Measurements from ENCODE around the gene UQCRC2.
A peak's percentile ranks its signal among the peaks of the same experiment; 100 is the strongest.

The UQCRC2 gene

DNA sequence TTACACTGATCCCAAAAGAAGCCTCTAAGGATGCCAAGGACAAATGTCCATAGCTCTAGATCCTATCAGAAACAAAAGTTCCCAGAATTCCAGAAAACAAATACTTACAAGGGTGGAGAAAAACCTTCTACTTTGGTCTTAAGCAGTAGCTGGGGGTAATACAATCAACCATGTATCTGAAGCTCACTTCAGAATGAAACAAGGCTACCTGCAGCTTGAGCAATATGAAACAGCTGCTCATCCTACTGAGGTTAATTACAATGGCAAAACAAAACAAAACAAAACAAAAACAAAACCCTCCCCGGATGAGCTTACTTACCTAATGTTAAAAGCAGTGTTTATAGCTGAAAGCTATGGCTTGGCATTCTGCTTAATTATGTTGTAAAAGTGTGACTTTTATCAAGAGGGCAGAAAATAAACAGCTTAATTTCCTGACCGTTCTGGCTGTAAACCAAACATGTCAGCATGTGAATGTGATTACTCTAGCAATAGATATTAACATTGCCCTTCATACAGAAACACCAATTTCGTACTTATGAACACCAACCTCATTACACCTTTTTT, 37.3 kb downstream of the UQCRC2 start:
- Histone ChIP-seq H3K27me3 (ENCODE audit: insufficient read depth, low read length, poor library complexity) (no peaks in the 10 kb centered on the region), H4K20me1 (ENCODE audit: insufficient read depth, low read length) (no peaks in the 10 kb centered on the region; the same call in 1 of the 2 replicates), H3K4me1 (ENCODE audit: insufficient read depth, low read length) (no peaks in the 10 kb centered on the region), H3K4me3 (ENCODE audit: low read depth in 1 of 2, low read length in 2 of 2) (no peak overlapping the region), H3K9ac (ENCODE audit: low read depth, low read length) (no peak overlapping the region), H3K9me3 (ENCODE audit: insufficient read depth, low read length, severe bottlenecking) (no peaks in the 10 kb centered on the region), H3K79me2 (ENCODE audit: insufficient read depth, low read length) (no peaks in the 10 kb centered on the region), H3K4me2 (ENCODE audit: insufficient read depth, low read length) (no peak overlapping the region), H3K36me3 (ENCODE audit: insufficient read depth, low read length) (peaks cover under 1% of the 10 kb centered on the region; the same call in 1 of the 2 replicates), H3K27ac (ENCODE audit: low read length) (no peak overlapping the region), H2AFZ (ENCODE audit: low read depth, low read length) (no peak overlapping the region)
- ATAC-seq (ENCODE audit: insufficient read depth, low read depth) (no peak), DNase-seq (no peak)
- no peak for TF ChIP-seq EZH2 (IDR thresholded peaks at IDR 0.05; ENCODE audit: borderline replicate concordance, low read depth, low read length, severe bottlenecking)
- TF ChIP-seq, protein P1, sequence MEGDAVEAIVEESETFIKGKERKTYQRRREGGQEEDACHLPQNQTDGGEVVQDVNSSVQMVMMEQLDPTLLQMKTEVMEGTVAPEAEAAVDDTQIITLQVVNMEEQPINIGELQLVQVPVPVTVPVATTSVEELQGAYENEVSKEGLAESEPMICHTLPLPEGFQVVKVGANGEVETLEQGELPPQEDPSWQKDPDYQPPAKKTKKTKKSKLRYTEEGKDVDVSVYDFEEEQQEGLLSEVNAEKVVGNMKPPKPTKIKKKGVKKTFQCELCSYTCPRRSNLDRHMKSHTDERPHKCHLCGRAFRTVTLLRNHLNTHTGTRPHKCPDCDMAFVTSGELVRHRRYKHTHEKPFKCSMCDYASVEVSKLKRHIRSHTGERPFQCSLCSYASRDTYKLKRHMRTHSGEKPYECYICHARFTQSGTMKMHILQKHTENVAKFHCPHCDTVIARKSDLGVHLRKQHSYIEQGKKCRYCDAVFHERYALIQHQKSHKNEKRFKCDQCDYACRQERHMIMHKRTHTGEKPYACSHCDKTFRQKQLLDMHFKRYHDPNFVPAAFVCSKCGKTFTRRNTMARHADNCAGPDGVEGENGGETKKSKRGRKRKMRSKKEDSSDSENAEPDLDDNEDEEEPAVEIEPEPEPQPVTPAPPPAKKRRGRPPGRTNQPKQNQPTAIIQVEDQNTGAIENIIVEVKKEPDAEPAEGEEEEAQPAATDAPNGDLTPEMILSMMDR (IDR thresholded peaks at IDR 0.05; ENCODE audit: borderline replicate concordance, extremely low read depth, low read length, poor library complexity, severe bottlenecking): no peak

DNA sequence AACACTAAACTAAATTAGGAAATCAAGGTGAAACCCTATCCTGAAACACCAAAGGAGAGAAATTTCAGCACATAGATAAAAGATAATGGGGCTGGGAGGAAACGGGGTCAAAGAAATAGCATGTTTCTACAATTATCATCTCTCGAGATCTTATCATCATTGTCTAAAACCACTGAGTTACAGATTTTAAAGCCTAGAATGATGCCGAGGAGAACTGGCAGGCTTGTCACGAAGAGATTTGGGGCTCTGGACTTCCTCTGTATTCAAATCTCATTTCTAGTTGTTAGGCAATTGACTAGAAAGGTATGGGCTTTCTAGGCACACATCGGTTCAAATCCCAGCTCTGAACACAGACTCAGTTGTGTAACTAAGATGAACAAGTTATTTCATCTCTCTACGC, 38.5 kb downstream of the UQCRC2 start:
- no peak overlapping the region for H3K4me2 ChIP-seq (ENCODE audit: insufficient read depth, low read length)
- no peak overlapping the region for H2AFZ ChIP-seq (ENCODE audit: low read depth, low read length)
- no peaks in the 10 kb centered on the region for H3K79me2 ChIP-seq (ENCODE audit: insufficient read depth, low read length)
- ATAC-seq (ENCODE audit: insufficient read depth, low read depth) (no peak), DNase-seq (no peak)
- no peak overlapping the region for H3K4me3 ChIP-seq (ENCODE audit: low read depth in 1 of 2, low read length in 2 of 2)
- no peaks in the 10 kb centered on the region; the same call in 1 of the 2 replicates for H4K20me1 ChIP-seq (ENCODE audit: insufficient read depth, low read length)
- no peak overlapping the region for H3K9ac ChIP-seq (ENCODE audit: low read depth, low read length)
- no peaks in the 10 kb centered on the region for H3K27me3 ChIP-seq (ENCODE audit: insufficient read depth, low read length, poor library complexity)
- H3K4me1 ChIP-seq (ENCODE audit: insufficient read depth, low read length): no peaks in the 10 kb centered on the region
- H3K36me3 ChIP-seq (ENCODE audit: insufficient read depth, low read length): no peaks in the 10 kb centered on the region
- H3K9me3 ChIP-seq (ENCODE audit: insufficient read depth, low read length, severe bottlenecking): no peaks in the 10 kb centered on the region
- TF ChIP-seq EZH2 (IDR thresholded peaks at IDR 0.05; ENCODE audit: borderline replicate concordance, low read depth, low read length, severe bottlenecking): no peak
- TF ChIP-seq, protein P1 (IDR thresholded peaks at IDR 0.05; ENCODE audit: borderline replicate concordance, extremely low read depth, low read length, poor library complexity, severe bottlenecking): no peak
- H3K27ac ChIP-seq (ENCODE audit: low read length): no peak overlapping the region

GRCh38 chr16:21994856-21995465, 41.8 kb downstream of the UQCRC2 start:
- no peak for ATAC-seq (ENCODE audit: insufficient read depth, low read depth)
- no peaks in the 10 kb centered on the region for H3K79me2 ChIP-seq (ENCODE audit: insufficient read depth, low read length)
- H3K27me3 ChIP-seq (ENCODE audit: insufficient read depth, low read length, poor library complexity): no peaks in the 10 kb centered on the region
- H3K36me3 ChIP-seq (ENCODE audit: insufficient read depth, low read length): no peaks in the 10 kb centered on the region
- H3K4me3 ChIP-seq (ENCODE audit: low read depth in 1 of 2, low read length in 2 of 2): no peak overlapping the region
- DNase-seq: peak; percentile 29
- H3K4me1 ChIP-seq (ENCODE audit: insufficient read depth, low read length): no peaks in the 10 kb centered on the region
- no peaks in the 10 kb centered on the region for H3K9me3 ChIP-seq (ENCODE audit: insufficient read depth, low read length, severe bottlenecking)
- no peak overlapping the region for H2AFZ ChIP-seq (ENCODE audit: low read depth, low read length)
- no peak overlapping the region for H3K27ac ChIP-seq (ENCODE audit: low read length)
- H3K4me2 ChIP-seq (ENCODE audit: insufficient read depth, low read length): no peak overlapping the region
- no peak overlapping the region for H3K9ac ChIP-seq (ENCODE audit: low read depth, low read length)
- no peaks in the 10 kb centered on the region for H4K20me1 ChIP-seq (ENCODE audit: insufficient read depth, low read length)
- no peak for TF ChIP-seq EZH2 (IDR thresholded peaks at IDR 0.05; ENCODE audit: borderline replicate concordance, low read depth, low read length, severe bottlenecking)
- TF ChIP-seq, protein P1 (IDR thresholded peaks at IDR 0.05; ENCODE audit: borderline replicate concordance, extremely low read depth, low read length, poor library complexity, severe bottlenecking): no peak
